ENCODE results near the gene SDK2. TPM values are rescaled to one million over a fixed set of nuclear protein-coding genes. Genes with fewer than 3 reads are reported as not detected.

Gene SDK2
- total RNA-seq, 1 donor from 2014 or later, result 3.9 TPM

- intact Hi-C loops (cut with micrococcal nuclease), result no loop called here
These were observed 30.7 kb downstream of the SDK2 start for GRCh38 chr17:73613271-73614233.

GRCh38 chr17:73612031-73612472 lies 32.2 kb downstream of the SDK2 start:
- intact Hi-C loops (cut with micrococcal nuclease), result no loop called here

GRCh38 chr17:73611630-73612029 lies 32.6 kb downstream of the SDK2 start:
- intact Hi-C loops (cut with micrococcal nuclease), result no loop called here

- intact Hi-C loops (cut with micrococcal nuclease), result no loop called here
These were observed 33.8 kb downstream of the SDK2 start for GRCh38 chr17:73610331-73610911.

GRCh38 chr17:73609758-73610157 lies 34.5 kb downstream of the SDK2 start:
- intact Hi-C loops (cut with micrococcal nuclease), result no loop called here

- intact Hi-C loops (cut with micrococcal nuclease), result no loop called here
These were observed 35.2 kb downstream of the SDK2 start for GRCh38 chr17:73609060-73609459.

GRCh38 chr17:73605444-73605843 lies 38.8 kb downstream of the SDK2 start:
- intact Hi-C loops (cut with micrococcal nuclease), result no loop called here

- intact Hi-C loops (cut with micrococcal nuclease), result no loop called here
These were observed 39.8 kb downstream of the SDK2 start for GRCh38 chr17:73604476-73604875.

- intact Hi-C loops (cut with micrococcal nuclease), result no loop called here
These were observed 40.3 kb downstream of the SDK2 start for GRCh38 chr17:73603971-73604370.

- intact Hi-C loops (cut with micrococcal nuclease), result no loop called here
These were observed 44.0 kb downstream of the SDK2 start for GRCh38 chr17:73600103-73600871.

- intact Hi-C loops (cut with micrococcal nuclease), result no loop called here
These were observed 44.6 kb downstream of the SDK2 start for GRCh38 chr17:73599599-73599998.

GRCh38 chr17:73598212-73598611 lies 46.0 kb downstream of the SDK2 start:
- intact Hi-C loops (cut with micrococcal nuclease), result no loop called here

- intact Hi-C loops (cut with micrococcal nuclease), result loop anchor here (1.0 kb wide), 1 partner anchor 114 kb away; no protein-coding TSS in a partner anchor
These were observed 48.3 kb downstream of the SDK2 start for GRCh38 chr17:73595931-73596330.

- intact Hi-C loops (cut with micrococcal nuclease), result loop anchor here (1.0 kb wide), 1 partner anchor 115 kb away; no protein-coding TSS in a partner anchor
These were observed 48.8 kb downstream of the SDK2 start for GRCh38 chr17:73595479-73595878.

- intact Hi-C loops (cut with micrococcal nuclease), result loop anchor here (1.0 kb wide), 1 partner anchor 115 kb away; no protein-coding TSS in a partner anchor
These were observed 49.2 kb downstream of the SDK2 start for GRCh38 chr17:73595068-73595467.

GRCh38 chr17:73594598-73594997 lies 49.6 kb downstream of the SDK2 start:
- intact Hi-C loops (cut with micrococcal nuclease), result no loop called here

GRCh38 chr17:73594025-73594424 lies 50.2 kb downstream of the SDK2 start:
- intact Hi-C loops (cut with micrococcal nuclease), result no loop called here

- intact Hi-C loops (cut with micrococcal nuclease), result no loop called here
These were observed 50.8 kb downstream of the SDK2 start for GRCh38 chr17:73593249-73593965.

GRCh38 chr17:73592501-73592961 lies 51.7 kb downstream of the SDK2 start:
- intact Hi-C loops (cut with micrococcal nuclease), result no loop called here

- intact Hi-C loops (cut with micrococcal nuclease), result no loop called here
These were observed 52.2 kb downstream of the SDK2 start for GRCh38 chr17:73592079-73592415.
